ENCODE results near the gene TJP3. TPM values are rescaled to one million over a fixed set of nuclear protein-coding genes. Genes with fewer than 3 reads are reported as not detected.

Gene TJP3, protein sequence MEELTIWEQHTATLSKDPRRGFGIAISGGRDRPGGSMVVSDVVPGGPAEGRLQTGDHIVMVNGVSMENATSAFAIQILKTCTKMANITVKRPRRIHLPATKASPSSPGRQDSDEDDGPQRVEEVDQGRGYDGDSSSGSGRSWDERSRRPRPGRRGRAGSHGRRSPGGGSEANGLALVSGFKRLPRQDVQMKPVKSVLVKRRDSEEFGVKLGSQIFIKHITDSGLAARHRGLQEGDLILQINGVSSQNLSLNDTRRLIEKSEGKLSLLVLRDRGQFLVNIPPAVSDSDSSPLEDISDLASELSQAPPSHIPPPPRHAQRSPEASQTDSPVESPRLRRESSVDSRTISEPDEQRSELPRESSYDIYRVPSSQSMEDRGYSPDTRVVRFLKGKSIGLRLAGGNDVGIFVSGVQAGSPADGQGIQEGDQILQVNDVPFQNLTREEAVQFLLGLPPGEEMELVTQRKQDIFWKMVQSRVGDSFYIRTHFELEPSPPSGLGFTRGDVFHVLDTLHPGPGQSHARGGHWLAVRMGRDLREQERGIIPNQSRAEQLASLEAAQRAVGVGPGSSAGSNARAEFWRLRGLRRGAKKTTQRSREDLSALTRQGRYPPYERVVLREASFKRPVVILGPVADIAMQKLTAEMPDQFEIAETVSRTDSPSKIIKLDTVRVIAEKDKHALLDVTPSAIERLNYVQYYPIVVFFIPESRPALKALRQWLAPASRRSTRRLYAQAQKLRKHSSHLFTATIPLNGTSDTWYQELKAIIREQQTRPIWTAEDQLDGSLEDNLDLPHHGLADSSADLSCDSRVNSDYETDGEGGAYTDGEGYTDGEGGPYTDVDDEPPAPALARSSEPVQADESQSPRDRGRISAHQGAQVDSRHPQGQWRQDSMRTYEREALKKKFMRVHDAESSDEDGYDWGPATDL
- total RNA-seq, result not detected in 2 replicates

DNA sequence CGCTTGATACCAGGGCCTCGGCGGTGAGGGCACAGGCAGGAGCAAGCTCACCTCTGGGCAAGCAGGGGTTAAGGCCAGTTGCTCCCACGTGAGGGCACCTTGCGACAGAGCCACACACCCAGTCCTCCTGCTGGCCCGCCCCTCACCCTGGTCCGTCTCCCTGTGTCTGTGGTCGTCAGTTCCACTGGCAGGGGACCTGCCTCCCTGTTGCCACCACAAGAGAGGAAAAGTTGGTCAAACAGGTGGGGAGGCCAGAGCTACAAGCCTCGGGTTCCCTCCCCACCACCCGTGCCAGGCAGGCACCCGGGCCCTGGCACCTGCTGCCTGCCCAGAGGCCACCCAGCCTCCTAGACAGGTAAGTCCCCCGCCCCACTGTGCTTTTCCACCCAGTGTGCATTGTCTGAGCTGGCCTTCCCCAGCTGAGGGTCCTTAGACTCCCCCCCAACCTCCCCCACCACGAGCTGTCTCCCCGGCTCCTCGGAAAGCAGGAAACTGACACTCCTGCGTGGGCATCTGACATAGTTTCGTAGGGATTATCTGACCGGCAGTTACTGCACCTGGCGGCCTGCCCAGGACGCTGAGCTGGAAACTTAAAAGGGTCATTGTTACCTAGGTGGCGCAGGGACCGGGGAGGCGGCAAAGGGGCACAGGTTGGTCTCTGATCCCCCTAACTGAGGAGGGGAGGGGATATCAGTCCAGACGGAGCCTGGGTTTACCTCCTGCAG, at the start of gene TJP3:
TSS of gene TJP3 (plus strand) at position 178 of the 725 bp plus-strand sequence. CDS start 20,049 bp downstream, outside the sequence.

GRCh38 chr19:3700242-3701032, 7.7 kb upstream of the TJP3 start, which contains the start of gene PIP5K1C:
PIP5K1C (minus strand) TSS chr19:3700468; CDS start chr19:3700390, 78 bp downstream.

GRCh38 chr19:3761382-3762129, 53.4 kb downstream of the TJP3 start, which contains the start of gene APBA3:
APBA3 (minus strand) TSS chr19:3761692; CDS start chr19:3760264, 1,428 bp downstream.

DNA sequence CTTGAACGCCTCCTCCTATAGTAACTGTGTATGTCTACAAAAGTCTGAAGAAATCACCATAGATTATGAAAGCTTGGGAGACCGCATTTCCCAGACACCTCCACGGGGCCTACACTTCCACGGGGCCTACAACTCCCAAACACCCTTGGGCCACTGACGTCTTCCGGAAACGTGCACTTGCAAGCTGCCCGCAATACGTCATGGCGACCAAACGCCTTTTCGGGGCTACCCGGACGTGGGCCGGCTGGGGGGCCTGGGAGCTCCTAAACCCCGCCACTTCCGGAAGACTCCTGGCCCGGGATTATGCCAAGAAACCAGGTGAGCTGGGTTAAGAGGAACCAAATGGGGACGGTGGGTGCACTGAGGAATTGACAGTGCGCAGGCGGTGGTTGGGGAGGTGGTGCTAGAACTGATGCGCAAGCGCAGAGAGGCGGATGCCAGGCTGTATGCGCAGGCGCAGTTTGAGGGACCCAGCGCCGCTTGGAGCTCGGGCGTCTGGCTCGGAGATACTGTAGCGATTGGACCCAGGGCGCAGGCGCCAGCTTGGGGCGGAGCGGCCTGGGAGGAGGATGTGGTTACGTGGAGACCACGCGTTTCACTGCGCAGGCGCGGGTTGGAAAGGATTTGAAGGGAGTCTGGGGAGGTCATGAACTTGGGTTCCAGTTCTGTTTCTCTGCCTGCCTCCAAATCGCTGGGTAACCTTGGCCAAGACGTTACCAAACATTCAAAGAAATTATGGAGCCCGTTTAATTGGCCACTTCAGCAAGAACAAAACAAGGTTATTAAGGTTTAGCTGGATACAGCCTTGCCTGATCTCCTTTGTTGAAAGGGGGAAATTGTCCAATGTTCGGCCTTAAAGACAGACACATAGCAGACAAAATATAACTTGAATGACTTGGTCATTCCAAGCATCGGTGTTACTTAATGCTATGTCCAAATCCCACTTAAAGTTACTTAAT, 54.6 kb downstream of the TJP3 start, which contains the start of gene MRPL54:
TSS of gene MRPL54 (plus strand) at position 182 of the 959 bp plus-strand sequence. CDS start at position 201, 19 bp downstream.

DNA sequence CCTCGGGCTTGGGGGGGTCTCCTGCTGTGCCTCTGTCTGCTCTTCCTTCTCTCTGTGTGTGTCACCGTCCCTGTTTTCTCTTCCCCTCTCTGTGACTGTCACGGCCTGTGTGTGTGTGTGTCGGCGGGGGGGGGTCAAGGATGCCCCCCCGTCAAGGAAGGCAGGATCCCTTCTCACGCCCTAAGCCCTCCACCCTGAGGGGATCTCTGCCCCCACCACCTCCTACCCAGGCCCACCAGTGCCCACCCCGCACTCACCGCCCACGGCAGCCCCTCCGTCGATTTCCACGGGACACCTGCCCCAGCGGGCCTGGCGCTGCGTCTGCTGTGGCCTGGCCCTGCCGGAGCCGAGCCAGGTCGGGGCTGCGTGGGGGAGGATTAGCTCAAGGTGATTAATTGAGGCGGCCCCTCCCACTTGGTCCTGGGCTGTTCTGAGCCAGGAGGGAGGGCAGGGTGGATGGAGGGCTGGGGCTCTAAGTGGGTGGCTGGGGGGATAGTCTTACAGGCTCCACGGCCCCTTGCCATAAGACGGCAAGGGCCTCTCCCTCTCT, 63.8 kb downstream of the TJP3 start, which contains the start of gene RAX2:
TSS of gene RAX2 (minus strand) at position 323 of the 550 bp plus-strand sequence. CDS start 486 bp downstream, outside the sequence.

GRCh38 chr19:3785938-3786824, 78.0 kb downstream of the TJP3 start, which contains the start of gene MATK:
MATK (minus strand) TSS chr19:3786381; CDS start chr19:3785135, 1,246 bp downstream.

Other genes with a start within 250 kb of the TJP3 start
- 0.32 TPM in 1 of 2 replicates, not detected in the other for gene SMIM24, start 227.9 kb upstream of the TJP3 start, total RNA-seq
- gene SMIM44, start 224.9 kb upstream of the TJP3 start, total RNA-seq, result not detected in 2 replicates
- gene DOHH, start 207.7 kb upstream of the TJP3 start, total RNA-seq, result 13.8 and 14.0 TPM in 2 replicates
- gene FZR1, start 202.1 kb upstream of the TJP3 start, total RNA-seq, result 30.5 and 32.2 TPM in 2 replicates
- not detected in 2 replicates for gene TEKTIP1, start 169.2 kb upstream of the TJP3 start, total RNA-seq
- 74.6 and 79.3 TPM in 2 replicates for gene MFSD12, start 150.8 kb upstream of the TJP3 start, total RNA-seq
- gene HMG20B, start 135.4 kb upstream of the TJP3 start, total RNA-seq, result 98.4 and 108 TPM in 2 replicates
- 0.30 and 0.32 TPM in 2 replicates for gene GIPC3, start 122.9 kb upstream of the TJP3 start, total RNA-seq
- gene TBXA2R, start 101.5 kb upstream of the TJP3 start, total RNA-seq, result 0.30 and 0.65 TPM in 2 replicates
- gene CACTIN, start 81.6 kb upstream of the TJP3 start, total RNA-seq, result 29.2 and 40.1 TPM in 2 replicates
- 17.2 and 19.8 TPM in 2 replicates for gene PIP5K1C, start 7.9 kb upstream of the TJP3 start, total RNA-seq
- gene APBA3, start 53.3 kb downstream of the TJP3 start, total RNA-seq, result 16.9 and 22.0 TPM in 2 replicates
- gene MRPL54, start 54.3 kb downstream of the TJP3 start, total RNA-seq, result 61.7 and 89.7 TPM in 2 replicates
- not detected in 2 replicates for gene RAX2, start 63.8 kb downstream of the TJP3 start, total RNA-seq
- gene MATK, start 78.0 kb downstream of the TJP3 start, total RNA-seq, result not detected in 2 replicates
- not detected in 2 replicates for gene ZFR2, start 160.7 kb downstream of the TJP3 start, total RNA-seq
- gene ATCAY, start 172.3 kb downstream of the TJP3 start, total RNA-seq, result not detected in 2 replicates
- gene NMRK2, start 224.7 kb downstream of the TJP3 start, total RNA-seq, result not detected in 2 replicates

Data from epithelial cell of umbilical artery (primary cell).